B cell (primary cell): ENCODE measurements around the gene BANP. TPM values are rescaled to one million over a fixed set of nuclear protein-coding genes. Genes with fewer than 3 reads are reported as not detected.

ENCODE experiments used
- ATAC-seq: fragments of 200-7000 bp; cut with Tn5 transposase; one replicate; pipeline ENCODE4 v1.10.0; 2021; ENCODE audit warnings: low read depth, mild to moderate bottlenecking, moderate number of reproducible peaks, moderate library complexity
- CTCF ChIA-PET: fragments of 350-600 bp; sonication (Branson Sonifier 250); formaldehyde crosslinking; loops from one replicate; lab custom pipeline; 2021; ENCODE audit warnings: antibody characterized with exemption, inconsistent platforms; lab: Charles Lee
- POLR2A ChIA-PET: fragments of 350-600 bp; sonication (Branson Sonifier 250); formaldehyde crosslinking; loops from one replicate; lab custom pipeline; 2021; ENCODE audit warnings: antibody characterized with exemption; lab: Charles Lee
- DNase-seq: peaks from one replicate; pipeline ENCODE4 v3.0.0; 2013
- H2AFZ ChIP-seq: 2 replicates; pipeline ENCODE4 v1.6.1; 2012; ENCODE audit warnings: mild to moderate bottlenecking, low read depth, low read length; ENCODE audit not compliant: insufficient read depth, poor library complexity, severe bottlenecking
- H3K27ac ChIP-seq, 2 donors: 1 replicate in 1 of 2; 2 replicates in 1 of 2; pipeline ENCODE4 v1.5.1; 2012 to 2013; ENCODE audit warnings: low read length in 2 of 2, mild to moderate bottlenecking in 2 of 2, moderate library complexity in 1 of 2
- H3K27me3 ChIP-seq, 4 experiments: fragments of 200-600 bp in 1 of 4; sonication (generic) in 1 of 4; replicated peaks in 1 of 4; 1 replicate in 2 of 4; 2 replicates in 2 of 4; pipeline versions ENCODE4 v1.6.1 to v1.7.0; 2013 to 2016; ENCODE audit warnings: low read length in 3 of 4, mild to moderate bottlenecking in 2 of 4, mixed read lengths in 1 of 4, moderate library complexity in 1 of 4; ENCODE audit not compliant: insufficient read depth in 4 of 4, control insufficient read depth in 3 of 4; ENCODE audit errors: control extremely low read depth in 1 of 4
- H3K36me3 ChIP-seq, 2 experiments: replicated peaks in 1 of 2; 1 replicate in 1 of 2; 2 replicates in 1 of 2; pipeline versions ENCODE4 v1.6.1 to v1.7.1; 2013; ENCODE audit warnings: low read length in 1 of 2; ENCODE audit not compliant: insufficient read depth in 2 of 2, control insufficient read depth in 1 of 2; ENCODE audit errors: control extremely low read depth in 1 of 2, extremely low read depth in 1 of 2
- H3K4me1 ChIP-seq, 2 donors: fragments of 200-600 bp in 1 of 2; sonication (generic) in 1 of 2; 1 replicate in 1 of 2; 2 replicates in 1 of 2; pipeline versions ENCODE4 v1.5.1 to v1.6.1; 2013 to 2017; ENCODE audit warnings: low read length in 2 of 2; ENCODE audit not compliant: control insufficient read depth in 2 of 2, insufficient read depth in 2 of 2
- H3K4me2 ChIP-seq: replicated peaks from 2 replicates; pipeline ENCODE3; 2012; ENCODE audit warnings: mild to moderate bottlenecking, low read depth, low read length; ENCODE audit not compliant: poor library complexity, severe bottlenecking
- H3K4me3 ChIP-seq, 5 experiments: fragments of 200-600 bp in 1 of 5; sonication (generic) in 1 of 5; 1 replicate in 3 of 5; 2 replicates in 2 of 5; pipeline versions ENCODE4 v1.5.1 to v1.7.0; 2011 to 2016; ENCODE audit warnings: low read length in 4 of 5, mild to moderate bottlenecking in 4 of 5, low read depth in 2 of 5, control low read depth in 1 of 5, moderate library complexity in 1 of 5; ENCODE audit not compliant: insufficient read depth in 1 of 5; ENCODE audit errors: control extremely low read depth in 1 of 5, extremely low read depth in 1 of 5
- H3K79me2 ChIP-seq: fragments of 200-600 bp; sonication (generic); one replicate; pipeline ENCODE4 v1.6.0; 2016; ENCODE audit warnings: low read length; ENCODE audit not compliant: control insufficient read depth, insufficient read depth
- H3K9ac ChIP-seq: fragments of 200-600 bp; sonication (generic); 2 replicates; pipeline ENCODE4 v1.6.1; 2017; ENCODE audit warnings: mild to moderate bottlenecking, low read length, moderate library complexity
- H3K9me3 ChIP-seq, 3 donors: one replicate each; pipeline versions ENCODE4 v1.6.1 to v1.7.1; 2013; ENCODE audit warnings: low read length in 2 of 3; ENCODE audit not compliant: control insufficient read depth in 2 of 3, insufficient read depth in 1 of 3; ENCODE audit errors: control extremely low read depth in 1 of 3
- H4K20me1 ChIP-seq: 2 replicates; pipeline ENCODE4 v1.6.0; 2012; ENCODE audit warnings: mild to moderate bottlenecking, low read length; ENCODE audit not compliant: insufficient read depth, control insufficient read depth, poor library complexity, severe bottlenecking
- H3K27ac Mint-ChIP-seq: one replicate; pipeline ENCODE4 v1.8.0; 2021; ENCODE audit warnings: mixed read lengths
- H3K27me3 Mint-ChIP-seq: one replicate; pipeline ENCODE4 v1.8.0; 2021; ENCODE audit warnings: mixed read lengths
- H3K4me1 Mint-ChIP-seq: one replicate; pipeline ENCODE4 v1.8.0; 2021; ENCODE audit warnings: mixed read lengths
- H3K4me3 Mint-ChIP-seq: one replicate; pipeline ENCODE4 v1.8.0; 2021; ENCODE audit warnings: mixed read lengths
- H3K9me3 Mint-ChIP-seq: one replicate; pipeline ENCODE4 v1.8.0; 2022; ENCODE audit warnings: mixed read lengths; ENCODE audit not compliant: insufficient read depth
- EZH2 ChIP-seq: IDR thresholded peaks from 2 replicates; pipeline ENCODE4 v1.6.1; 2012; ENCODE audit warnings: borderline replicate concordance, low read depth, mild to moderate bottlenecking, moderate library complexity, low read length; ENCODE audit not compliant: insufficient read depth, poor library complexity, severe bottlenecking
- WGBS: methylation state at CpG from one replicate; pipeline ENCODE4 v1.1.5; 2013; ENCODE audit warnings: missing lambda C conversion rate; ENCODE audit not compliant: insufficient coverage; 5-methylcytosine and 5-hydroxymethylcytosine counted together
- intact Hi-C: fragments of 100-400 bp; cut with micrococcal nuclease; formaldehyde crosslinking; loops from one replicate; pipeline ENCODE4 v1.10.0; 2022
- polyA plus RNA-seq: library from polyadenylated mRNA; depleted of rRNA; stranded (reverse); fragments of >200 nt; gene quantifications from 2 replicates; pipeline ENCODE4 v1.2.3, GENCODE V29; 2012
- total RNA-seq, 2 donors: library from RNA; stranded (reverse); fragments of 120-200 nt in 1 of 2; gene quantifications; 1 replicate in 1 of 2; 2 replicates in 1 of 2; pipeline versions ENCODE4 v1.2.3 to v1.2.4, GENCODE V29; 2013 to 2022
- TF ChIP-seq, protein P1 (sequence below): fragments of 200-600 bp; IDR thresholded peaks from one replicate; pipeline ENCODE4 v1.8.0; 2022; ENCODE audit warnings: antibody characterized with exemption, mild to moderate bottlenecking

BANP gene
- total and polyA plus RNA-seq, 2 donors (not counting 1 experiment from before 2014, with no cell fraction given), result 44.4 to 181 TPM

GRCh38 chr16:88070989-88071625 is 119.9 kb downstream of the BANP start:
- intact Hi-C loops, result no loop called here
- TF ChIP-seq, protein P1, sequence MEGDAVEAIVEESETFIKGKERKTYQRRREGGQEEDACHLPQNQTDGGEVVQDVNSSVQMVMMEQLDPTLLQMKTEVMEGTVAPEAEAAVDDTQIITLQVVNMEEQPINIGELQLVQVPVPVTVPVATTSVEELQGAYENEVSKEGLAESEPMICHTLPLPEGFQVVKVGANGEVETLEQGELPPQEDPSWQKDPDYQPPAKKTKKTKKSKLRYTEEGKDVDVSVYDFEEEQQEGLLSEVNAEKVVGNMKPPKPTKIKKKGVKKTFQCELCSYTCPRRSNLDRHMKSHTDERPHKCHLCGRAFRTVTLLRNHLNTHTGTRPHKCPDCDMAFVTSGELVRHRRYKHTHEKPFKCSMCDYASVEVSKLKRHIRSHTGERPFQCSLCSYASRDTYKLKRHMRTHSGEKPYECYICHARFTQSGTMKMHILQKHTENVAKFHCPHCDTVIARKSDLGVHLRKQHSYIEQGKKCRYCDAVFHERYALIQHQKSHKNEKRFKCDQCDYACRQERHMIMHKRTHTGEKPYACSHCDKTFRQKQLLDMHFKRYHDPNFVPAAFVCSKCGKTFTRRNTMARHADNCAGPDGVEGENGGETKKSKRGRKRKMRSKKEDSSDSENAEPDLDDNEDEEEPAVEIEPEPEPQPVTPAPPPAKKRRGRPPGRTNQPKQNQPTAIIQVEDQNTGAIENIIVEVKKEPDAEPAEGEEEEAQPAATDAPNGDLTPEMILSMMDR, result no peak
- Mint-ChIP-seq H3K27ac (peak overlapping the region; percentile 37), H3K9me3 (no peaks in the 10 kb centered on the region), H3K27me3 (no peaks in the 10 kb centered on the region), H3K4me1 (peaks cover 51% of the 10 kb centered on the region), H3K4me3 (no peak overlapping the region)
- Histone ChIP-seq H3K4me3 (no peak overlapping the region), H3K4me1 (peaks cover 48 to 52% of the 10 kb centered on the region in 2 donors), H3K79me2 (peaks cover 50% of the 10 kb centered on the region), H3K27me3 (no peaks in the 10 kb centered on the region), H3K27ac (no peak overlapping the region), H3K9ac (no peak overlapping the region), H3K36me3 (peaks cover 0 to 54% of the 10 kb centered on the region in 2 experiments), H4K20me1 (no peaks in the 10 kb centered on the region), H2AFZ (no peak overlapping the region), H3K9me3 (peaks cover 0 to 7% (median 0%) of the 10 kb centered on the region in 3 donors), H3K4me2 (no peak overlapping the region)
- POLR2A ChIA-PET, result interaction anchor here (0.5 to 1.5 kb wide), 2 partner anchors 13 to 25 kb away, joined by 3 to 6 read pairs; no protein-coding TSS in a partner anchor
- CTCF ChIA-PET, result interaction anchor here (0.6 to 0.9 kb wide), 2 partner anchors 8 to 270 kb away, joined by 3 read pairs; no protein-coding TSS in a partner anchor
- 97% methylated on average over 22 of the region's 23 CpGs for WGBS
- no peak for ATAC-seq
- DNase-seq, result no peak

DNA sequence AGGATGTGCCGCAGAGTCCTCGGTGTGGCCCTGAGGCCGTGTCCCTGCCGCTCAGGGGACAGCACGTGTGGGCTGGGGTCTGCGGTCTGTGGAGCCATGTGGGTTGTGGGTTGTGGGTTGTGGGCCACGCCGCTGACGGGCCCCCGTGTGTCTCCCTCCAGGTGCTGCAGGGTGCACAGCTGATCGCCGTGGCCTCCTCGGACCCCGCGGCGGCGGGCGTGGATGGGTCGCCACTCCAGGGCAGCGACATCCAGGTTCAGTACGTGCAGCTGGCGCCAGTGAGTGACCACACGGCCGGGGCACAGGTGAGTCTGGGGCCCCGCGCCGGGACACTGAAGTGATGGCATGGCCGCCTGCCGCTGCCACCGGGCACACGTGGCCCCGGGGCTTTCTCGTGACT is 120.7 kb downstream of the BANP start:
- no peak for DNase-seq
- Mint-ChIP-seq H3K27ac (peak overlapping the region; percentile 72), H3K4me1 (peaks cover 45% of the 10 kb centered on the region), H3K4me3 (no peak overlapping the region), H3K27me3 (no peaks in the 10 kb centered on the region), H3K9me3 (no peaks in the 10 kb centered on the region)
- Histone ChIP-seq H3K27me3 (no peaks in the 10 kb centered on the region), H2AFZ (no peak overlapping the region), H3K36me3 (peaks cover 0 to 52% of the 10 kb centered on the region in 2 experiments), H4K20me1 (no peaks in the 10 kb centered on the region), H3K4me2 (no peak overlapping the region), H3K4me1 (peaks cover 40 to 45% of the 10 kb centered on the region in 2 donors), H3K79me2 (peaks cover 42% of the 10 kb centered on the region), H3K4me3 (no peak overlapping the region), H3K9me3 (peaks cover 0 to 7% (median 0%) of the 10 kb centered on the region in 3 donors), H3K27ac (no peak overlapping the region), H3K9ac (no peak overlapping the region)
- intact Hi-C loops, result no loop called here
- CTCF ChIA-PET, result interaction anchor here (0.6 kb wide), 1 partner anchor 269 kb away, joined by 3 read pairs; no protein-coding TSS in a partner anchor
- ATAC-seq, result no peak
- WGBS, result 96% methylated on average over 33 of the region's 33 CpGs
- POLR2A ChIA-PET, result no interaction called here
- TF ChIP-seq, protein P1, result no peak
- TF ChIP-seq EZH2, result no peak
